Cortex of kidney (tissue), 1 donor: ENCODE results near the gene SNTG2.

Source experiments
- DNase-seq: peaks from one replicate; lab custom pipeline; 2025; lab: John Stamatoyannopoulos, UW

SNTG2 gene

GRCh38 chr2:1002350-1002749 lies 51.7 kb downstream of the SNTG2 start:
- no peak for DNase-seq

DNA sequence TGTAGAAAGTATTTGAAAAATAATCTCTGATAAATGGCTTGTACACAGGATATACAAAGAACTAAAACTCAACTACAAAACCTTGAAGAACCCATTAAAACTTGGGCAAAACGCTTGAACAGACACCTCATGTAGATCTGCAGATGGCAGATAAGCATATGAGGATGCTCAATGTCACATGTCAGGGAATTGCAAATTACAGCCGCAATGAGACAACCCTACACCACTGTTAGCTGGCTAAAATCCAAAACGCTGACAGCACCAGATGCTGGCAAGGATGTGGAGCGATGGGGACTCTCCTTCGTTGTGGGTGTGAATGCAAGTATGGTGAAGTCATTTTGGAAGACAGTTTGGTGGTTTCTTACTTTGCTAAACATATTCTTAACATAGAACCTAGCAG lies 53.7 kb downstream of the SNTG2 start:
- DNase-seq, result no peak

DNA sequence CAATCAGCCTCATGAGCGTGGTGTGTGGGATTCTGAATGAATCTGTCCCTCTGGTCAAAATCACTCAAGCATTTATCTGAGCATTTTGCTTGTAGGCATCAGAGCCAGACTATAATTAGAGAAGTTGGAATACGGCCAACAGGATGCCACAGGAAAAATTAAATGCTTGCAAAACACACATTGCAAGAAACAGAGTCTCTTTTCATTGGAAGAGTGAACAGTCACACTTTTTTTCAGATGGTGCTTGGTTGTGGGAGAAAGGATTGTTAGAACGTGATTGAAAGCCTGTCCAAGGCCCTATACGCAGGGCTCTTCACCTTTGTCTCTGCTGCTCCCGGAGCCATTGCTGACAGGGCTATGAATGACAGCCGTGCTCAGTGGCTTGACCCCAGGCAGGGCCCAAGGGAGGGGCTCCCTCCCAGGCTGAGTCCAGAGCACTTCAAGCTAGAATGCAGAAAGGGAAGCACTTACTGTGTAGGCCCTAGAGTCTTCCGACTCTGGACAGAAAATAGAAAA lies 59.8 kb downstream of the SNTG2 start:
- no peak for DNase-seq

DNA sequence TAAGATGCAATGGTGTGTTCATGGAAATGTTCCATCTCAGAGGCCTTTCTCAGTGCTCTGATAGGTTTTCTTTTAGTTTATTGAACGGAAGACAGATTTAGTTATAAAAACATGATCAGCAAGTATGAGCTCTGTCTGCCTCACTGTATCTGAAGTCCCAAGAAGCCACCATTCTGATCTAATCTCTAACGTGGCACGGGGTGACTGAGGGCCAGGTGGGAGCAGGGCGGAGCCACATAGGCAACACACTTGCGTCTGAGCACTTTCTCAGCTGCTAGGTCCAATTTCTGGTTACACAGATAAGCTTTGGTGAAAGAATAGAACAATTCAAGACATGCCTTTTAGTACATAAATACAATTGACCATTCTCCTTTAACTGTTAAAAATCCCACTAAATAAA lies 60.4 kb downstream of the SNTG2 start:
- DNase-seq, result no peak

DNA sequence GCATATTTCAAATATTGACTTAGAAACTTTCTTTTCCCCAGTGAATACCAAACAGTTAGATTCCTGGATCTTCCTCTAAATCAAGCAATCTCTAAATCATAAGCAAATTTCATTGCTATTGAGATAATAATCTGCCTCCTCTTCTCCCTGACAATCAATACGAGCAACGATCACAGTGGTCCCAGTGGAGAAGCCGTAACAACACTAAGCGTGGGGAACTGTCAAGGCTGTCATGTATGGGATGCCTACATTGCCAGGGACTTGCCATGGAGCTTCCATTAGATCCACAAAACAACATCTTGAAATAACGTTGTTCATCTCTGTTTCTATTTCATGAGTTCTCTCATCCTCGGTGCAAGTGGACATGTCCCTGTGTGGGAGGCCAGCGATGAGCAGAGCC lies 61.3 kb downstream of the SNTG2 start:
- DNase-seq, result no peak

- DNase-seq, result no peak
These were observed 64.2 kb downstream of the SNTG2 start for GRCh38 chr2:1014802-1015201.

- no peak for DNase-seq
These were observed 65.9 kb downstream of the SNTG2 start for GRCh38 chr2:1016500-1016899.

GRCh38 chr2:1017827-1018226 lies 67.2 kb downstream of the SNTG2 start:
- DNase-seq, result no peak

DNA sequence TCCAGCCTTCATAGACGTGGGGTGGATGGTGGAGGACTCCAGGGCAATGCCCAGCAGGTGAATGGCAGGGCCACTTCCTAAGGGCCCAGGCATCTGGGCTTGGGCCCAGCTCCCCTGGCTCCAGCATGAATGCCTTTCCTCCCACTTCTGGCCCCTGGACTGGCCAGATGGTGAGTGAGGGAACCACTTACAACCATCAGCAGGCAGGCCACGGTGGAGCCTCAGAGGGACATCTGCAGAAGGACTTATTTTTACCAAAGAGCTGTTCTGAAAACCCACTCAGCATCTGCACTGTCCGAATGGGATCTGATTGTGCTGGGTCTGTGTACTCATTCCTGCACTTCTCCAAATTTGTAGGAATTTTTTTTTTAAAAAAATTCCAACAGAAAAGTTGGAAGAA lies 69.6 kb downstream of the SNTG2 start:
- no peak for DNase-seq

DNA sequence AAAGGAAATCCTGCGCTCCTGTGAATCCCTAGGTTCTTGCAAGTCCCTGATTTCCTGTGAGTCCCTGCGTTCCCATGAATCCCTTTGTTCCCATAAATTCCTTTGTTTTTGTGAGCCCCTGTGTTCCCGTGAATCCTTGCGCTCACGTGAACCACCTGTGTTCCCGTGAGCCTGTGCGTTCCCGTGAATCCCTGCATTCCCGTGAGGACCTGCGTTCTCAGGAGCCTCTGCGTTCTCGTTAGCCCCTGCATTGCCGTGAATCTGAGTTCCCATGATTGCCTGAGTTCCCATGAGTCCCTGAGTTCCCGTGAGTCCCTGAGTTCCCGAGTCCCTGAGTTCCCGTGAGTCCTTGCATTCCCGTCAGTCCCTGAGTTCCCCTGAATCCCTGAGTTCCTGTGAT lies 71.5 kb downstream of the SNTG2 start:
- no peak for DNase-seq

GRCh38 chr2:1024981-1025380 lies 74.3 kb downstream of the SNTG2 start:
- no peak for DNase-seq

GRCh38 chr2:1026141-1026540 lies 75.5 kb downstream of the SNTG2 start:
- no peak for DNase-seq

- DNase-seq, result no peak
These were observed 78.2 kb downstream of the SNTG2 start for GRCh38 chr2:1028831-1029230.

- no peak for DNase-seq
These were observed 81.4 kb downstream of the SNTG2 start for GRCh38 chr2:1032030-1032429.

DNA sequence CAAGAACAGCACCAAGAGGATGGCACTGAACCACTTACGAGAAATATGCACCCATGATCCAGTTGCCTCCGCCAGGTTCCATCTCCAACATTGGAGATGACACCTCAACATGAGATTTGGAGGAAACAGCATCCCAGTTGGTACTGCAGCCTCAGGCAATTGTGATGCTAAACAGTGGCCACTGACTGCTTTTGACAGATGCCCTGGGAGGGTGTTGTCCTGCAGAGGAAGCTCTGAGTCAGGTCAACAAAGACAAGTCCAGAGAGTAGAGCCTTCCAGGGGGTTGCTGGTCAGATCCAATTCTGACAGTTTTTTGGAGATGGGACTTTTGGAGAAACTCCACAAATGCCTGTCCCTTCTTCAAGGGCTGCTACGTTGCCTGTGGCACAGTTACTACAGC lies 82.4 kb downstream of the SNTG2 start:
- DNase-seq, result no peak

- DNase-seq, result no peak
These were observed 86.4 kb downstream of the SNTG2 start for GRCh38 chr2:1037066-1037465.

GRCh38 chr2:1039549-1039948 lies 88.9 kb downstream of the SNTG2 start:
- no peak for DNase-seq

DNA sequence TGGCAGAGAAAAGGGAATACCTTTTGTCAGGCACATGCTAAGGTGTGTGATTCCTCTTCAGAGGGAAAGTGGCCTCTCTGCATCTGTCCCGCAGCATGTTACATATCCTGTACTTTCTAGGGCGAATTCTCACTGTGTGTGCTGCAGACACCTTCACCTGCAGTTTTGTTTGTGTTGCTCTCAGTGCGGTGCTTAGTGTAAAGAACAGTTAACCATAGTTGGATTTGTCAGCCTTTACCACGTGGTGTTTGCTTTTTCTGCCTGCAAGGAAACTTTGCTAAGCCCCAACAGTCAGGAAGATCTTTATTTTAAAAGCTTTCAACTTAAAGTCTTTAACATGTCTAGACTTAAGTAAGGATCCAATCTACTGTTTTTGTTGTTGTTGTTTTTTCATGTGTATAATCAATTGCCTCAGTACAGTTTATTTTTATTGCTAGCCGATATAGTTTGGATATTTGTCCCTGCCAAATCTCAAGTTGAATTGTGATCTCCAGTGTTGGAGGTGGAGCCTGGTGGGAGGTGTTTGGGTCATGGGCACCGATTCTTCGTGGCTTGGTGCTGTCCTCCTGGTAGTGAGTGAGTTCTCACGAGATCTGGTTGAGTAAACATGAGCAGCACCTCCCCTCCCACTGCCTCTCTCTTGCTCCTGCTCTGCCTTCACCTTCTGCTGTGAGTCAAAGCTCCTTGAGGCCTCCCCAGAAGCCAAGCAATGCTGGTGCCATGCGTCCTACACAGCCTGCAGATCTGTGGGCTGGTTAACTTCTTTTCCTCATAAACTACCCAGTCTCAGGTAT lies 90.6 kb downstream of the SNTG2 start:
- no peak for DNase-seq

DNA sequence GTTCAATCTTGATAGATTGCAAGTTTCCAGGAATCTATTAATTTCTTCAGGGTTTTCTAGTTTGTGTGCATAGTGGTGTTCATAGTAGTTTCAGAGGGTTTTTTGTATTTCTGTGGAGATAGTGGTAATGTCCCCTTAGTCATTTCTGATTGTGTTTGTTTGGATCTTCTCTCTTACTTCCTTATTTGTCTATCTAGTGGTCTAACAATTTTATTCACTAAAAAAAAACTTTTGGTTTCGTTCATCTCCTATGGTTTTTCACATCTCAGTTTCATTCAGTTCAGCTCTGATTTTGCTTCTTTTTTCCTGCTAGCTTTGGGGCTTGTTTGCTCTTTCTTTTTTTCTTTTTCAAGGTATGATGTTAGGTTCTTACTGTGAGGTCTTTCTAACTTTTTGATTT lies 94.5 kb downstream of the SNTG2 start:
- no peak for DNase-seq

- DNase-seq, result no peak
These were observed 95.4 kb downstream of the SNTG2 start for GRCh38 chr2:1046067-1046466.

DNA sequence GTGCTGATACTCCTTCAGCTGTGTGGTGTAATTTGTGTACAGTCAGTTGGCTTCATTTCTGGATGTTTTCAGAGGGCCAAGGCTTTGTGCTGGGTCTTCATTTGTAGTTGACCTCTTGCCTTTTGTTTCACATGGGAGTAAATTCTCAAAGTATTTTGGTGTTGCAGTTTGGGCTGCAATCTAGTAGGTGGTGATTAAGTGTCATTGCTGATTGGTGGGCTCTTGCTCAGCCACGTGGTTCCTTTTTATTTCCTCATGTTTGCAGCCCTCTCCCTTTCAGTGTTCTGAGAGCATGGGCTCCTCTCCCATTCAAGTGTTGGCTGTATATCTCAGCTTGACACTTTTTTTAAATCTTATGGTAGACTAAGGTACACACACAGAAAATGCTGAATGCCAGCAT lies 96.8 kb downstream of the SNTG2 start:
- DNase-seq, result no peak

DNA sequence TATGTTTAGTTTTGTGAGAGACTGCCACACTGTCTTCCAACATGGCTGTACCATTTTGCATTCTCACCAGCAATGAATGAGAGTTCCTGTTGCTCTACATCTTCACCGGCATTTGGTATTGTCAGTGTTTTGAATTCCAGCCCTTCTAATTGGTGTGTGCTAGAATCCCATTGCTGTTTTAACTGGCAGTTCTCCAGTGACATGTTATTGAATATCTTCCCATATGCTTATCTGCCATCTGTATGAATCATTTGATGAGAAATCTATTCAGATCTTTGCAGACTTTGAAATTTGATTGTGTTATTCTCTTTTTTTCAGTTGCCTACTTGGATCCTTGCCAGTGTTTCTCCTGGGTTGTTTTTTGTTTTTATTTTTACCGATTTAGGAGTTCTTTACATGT lies 99.0 kb downstream of the SNTG2 start:
- no peak for DNase-seq

DNA sequence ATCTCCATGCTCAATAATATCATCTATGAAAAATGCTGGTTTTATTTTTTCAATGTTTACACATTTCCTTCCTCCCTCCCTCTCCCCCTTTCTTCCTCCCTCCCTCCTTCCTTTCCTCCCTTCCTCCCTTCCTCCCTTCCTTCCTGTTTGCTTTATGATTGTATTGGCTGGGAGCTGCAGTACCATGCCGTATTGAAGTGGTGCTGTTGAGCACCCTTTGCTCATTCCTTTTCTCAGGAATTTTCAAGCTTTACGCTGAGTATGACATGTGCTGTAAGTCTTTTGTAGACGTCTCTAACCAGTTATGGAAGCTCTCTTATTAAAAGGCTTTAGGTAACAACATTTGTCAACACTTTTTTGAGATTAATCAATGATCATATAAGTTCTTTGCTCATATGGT lies 100.4 kb downstream of the SNTG2 start:
- no peak for DNase-seq

DNA sequence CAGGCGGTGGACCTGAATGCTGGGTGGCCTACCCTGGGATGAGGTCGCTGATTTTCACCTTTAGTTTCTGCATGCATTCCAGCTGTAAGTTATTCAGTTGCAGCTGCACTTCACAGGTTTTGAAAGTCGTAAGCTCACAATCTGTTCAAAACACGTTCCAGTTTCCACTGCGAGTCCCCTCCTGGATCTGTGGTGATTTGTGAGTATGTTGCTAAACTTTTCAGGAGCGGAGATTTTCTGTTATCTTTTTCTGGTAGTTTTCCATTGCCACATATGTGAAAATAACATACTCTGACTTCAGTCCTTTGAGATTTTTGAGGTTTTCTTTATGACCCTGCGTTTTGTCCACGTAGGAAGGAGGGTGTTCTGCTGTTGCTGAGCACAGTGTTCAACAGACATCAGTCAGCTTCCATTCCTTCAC lies 102.1 kb downstream of the SNTG2 start:
- no peak for DNase-seq
